Measurements from ENCODE around the gene LMO7.

Gene LMO7

GRCh38 chr13:75860935-75861334 lies 224.8 kb downstream of the LMO7 start:
- DNase-seq, result no peak

GRCh38 chr13:75861786-75862185 lies 225.7 kb downstream of the LMO7 start:
- DNase-seq, result no peak

GRCh38 chr13:75864718-75865117 lies 228.6 kb downstream of the LMO7 start:
- DNase-seq, result no peak

GRCh38 chr13:75867379-75868117 lies 231.4 kb downstream of the LMO7 start:
- DNase-seq, result no peak

- no peak for DNase-seq
Measured at GRCh38 chr13:75869981-75870380, 233.9 kb downstream of the LMO7 start.

GRCh38 chr13:75870397-75870903 lies 234.3 kb downstream of the LMO7 start:
- DNase-seq, result peak in 1 of 2 donors; percentile 20

- no peak for DNase-seq
Measured at GRCh38 chr13:75871059-75871458, 234.9 kb downstream of the LMO7 start.

GRCh38 chr13:75872980-75873379 lies 236.8 kb downstream of the LMO7 start:
- no peak for DNase-seq

- DNase-seq, result no peak
Measured at GRCh38 chr13:75873494-75873893, 237.4 kb downstream of the LMO7 start.

GRCh38 chr13:75875450-75875849 lies 239.3 kb downstream of the LMO7 start:
- DNase-seq, result no peak

- peak; percentile 34 to 60 for DNase-seq
Measured at GRCh38 chr13:75876142-75877050, 240.3 kb downstream of the LMO7 start.

GRCh38 chr13:75877071-75877470 lies 240.9 kb downstream of the LMO7 start:
- no peak for DNase-seq

GRCh38 chr13:75879656-75880055 lies 243.5 kb downstream of the LMO7 start:
- no peak for DNase-seq

- DNase-seq, result no peak
Measured at GRCh38 chr13:75881109-75881775, 245.1 kb downstream of the LMO7 start.

- DNase-seq, result no peak
Measured at GRCh38 chr13:75882261-75882660, 246.1 kb downstream of the LMO7 start.

- DNase-seq, result no peak
Measured at GRCh38 chr13:75889427-75889826, 253.3 kb downstream of the LMO7 start.

- no peak for DNase-seq
Measured at GRCh38 chr13:75895168-75895567, 259.0 kb downstream of the LMO7 start.

GRCh38 chr13:75896271-75896670 lies 260.1 kb downstream of the LMO7 start:
- no peak for DNase-seq

- no peak for DNase-seq
Measured at GRCh38 chr13:75897386-75897785, 261.3 kb downstream of the LMO7 start.

GRCh38 chr13:75901501-75901900 lies 265.4 kb downstream of the LMO7 start:
- no peak for DNase-seq

- no peak for DNase-seq
Measured at GRCh38 chr13:75902166-75903104, 266.3 kb downstream of the LMO7 start.

- DNase-seq, result no peak
Measured at GRCh38 chr13:75904012-75904411, 267.9 kb downstream of the LMO7 start.
